ENCODE data around the gene IFIT1. TPM values are rescaled to one million over a fixed set of nuclear protein-coding genes. Genes with fewer than 3 reads are reported as not detected.
A peak's percentile ranks its signal among the peaks of the same experiment; 100 is the strongest.

IFIT1 gene
- total and polyA plus RNA-seq, 2 experiments from 2014 or later: 23.9 to 24.4 TPM

GRCh38 chr10:89425000-89425399, 32.6 kb downstream of the IFIT1 start:
- TF ChIP-seq CTCF (IDR thresholded peaks at IDR 0.05; ENCODE audit: low read depth, low read length): no peak
- H3K9me3 ChIP-seq (ENCODE audit: low read depth): no peaks in the 10 kb centered on the region
- H3K36me3 ChIP-seq: no peaks in the 10 kb centered on the region
- no peak for DNase-seq (ENCODE audit: low read depth in 1 of 2, low spot score in 1 of 2)
- no peaks in the 10 kb centered on the region for H3K27me3 ChIP-seq
- no peak overlapping the region for H3K4me3 ChIP-seq
- no peak overlapping the region for H3K27ac ChIP-seq
- H3K4me1 ChIP-seq (ENCODE audit: low read depth): no peaks in the 10 kb centered on the region

DNA sequence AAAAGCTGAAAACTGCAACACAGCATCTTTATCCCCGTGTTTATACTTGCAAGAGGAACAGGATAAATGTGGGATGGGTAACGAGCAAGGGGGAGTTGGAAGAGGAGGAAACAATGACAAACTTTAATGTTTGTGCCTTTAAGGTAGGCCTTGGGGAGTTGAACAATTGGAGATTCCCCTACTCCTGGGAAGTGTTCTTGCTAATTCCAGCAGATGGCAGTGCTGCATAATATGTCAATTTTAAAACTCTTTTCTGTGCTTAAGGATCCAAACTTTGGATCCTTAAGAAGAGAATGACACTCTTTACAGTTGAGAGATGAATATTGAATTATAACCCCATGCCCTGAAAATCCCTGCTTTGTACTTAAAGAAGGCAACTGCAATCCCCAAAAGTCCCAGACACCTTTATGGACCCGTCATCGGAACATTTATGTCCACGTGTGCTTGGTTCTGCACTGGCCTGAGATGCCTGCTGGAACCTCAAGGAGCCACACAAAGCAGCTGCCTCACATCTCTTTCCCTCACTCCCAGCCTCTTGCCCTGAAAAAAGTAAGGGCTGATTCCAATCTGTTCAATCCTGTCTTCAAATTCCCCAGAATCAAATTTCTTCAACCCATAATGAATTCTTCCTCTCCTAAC, 33.9 kb downstream of the IFIT1 start:
- peak; percentile 67 to 80 for DNase-seq (ENCODE audit: low read depth in 1 of 2, low spot score in 1 of 2)
- Histone ChIP-seq H3K27me3 (no peaks in the 10 kb centered on the region), H3K9me3 (ENCODE audit: low read depth) (no peaks in the 10 kb centered on the region), H3K4me1 (ENCODE audit: low read depth) (peaks cover 1% of the 10 kb centered on the region), H3K27ac (peak overlapping the region; percentile 6), H3K36me3 (no peaks in the 10 kb centered on the region), H3K4me3 (no peak overlapping the region)
- peak; percentile 70 for TF ChIP-seq CTCF (IDR thresholded peaks at IDR 0.05; ENCODE audit: low read depth, low read length)

DNA sequence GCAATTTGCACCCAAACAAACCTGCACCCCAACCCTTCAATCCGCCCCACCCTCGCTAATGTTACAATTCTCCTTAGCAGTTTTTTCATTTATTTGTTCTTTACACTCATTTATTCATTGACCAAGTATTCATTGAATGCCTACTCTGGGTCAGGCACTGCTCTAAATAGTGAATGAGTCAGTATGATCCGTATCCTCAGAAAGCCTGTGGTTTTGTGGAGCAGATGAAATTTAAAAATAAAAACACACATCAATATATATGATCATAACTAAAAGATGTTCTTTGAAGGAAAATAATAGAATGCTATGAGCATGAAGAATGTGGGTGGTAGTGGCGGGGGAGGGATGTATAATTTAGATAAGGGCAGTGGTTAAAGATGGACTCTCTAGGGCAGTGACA, 35.2 kb downstream of the IFIT1 start:
- Histone ChIP-seq H3K27ac (peak overlapping the region; percentile 6), H3K4me3 (no peak overlapping the region), H3K27me3 (no peaks in the 10 kb centered on the region), H3K4me1 (ENCODE audit: low read depth) (peaks cover 12% of the 10 kb centered on the region), H3K9me3 (ENCODE audit: low read depth) (no peaks in the 10 kb centered on the region), H3K36me3 (no peaks in the 10 kb centered on the region)
- peak in 1 of 2 donors; percentile 38 for DNase-seq (ENCODE audit: low read depth in 1 of 2, low spot score in 1 of 2)
- no peak for TF ChIP-seq CTCF (IDR thresholded peaks at IDR 0.05; ENCODE audit: low read depth, low read length)

DNA sequence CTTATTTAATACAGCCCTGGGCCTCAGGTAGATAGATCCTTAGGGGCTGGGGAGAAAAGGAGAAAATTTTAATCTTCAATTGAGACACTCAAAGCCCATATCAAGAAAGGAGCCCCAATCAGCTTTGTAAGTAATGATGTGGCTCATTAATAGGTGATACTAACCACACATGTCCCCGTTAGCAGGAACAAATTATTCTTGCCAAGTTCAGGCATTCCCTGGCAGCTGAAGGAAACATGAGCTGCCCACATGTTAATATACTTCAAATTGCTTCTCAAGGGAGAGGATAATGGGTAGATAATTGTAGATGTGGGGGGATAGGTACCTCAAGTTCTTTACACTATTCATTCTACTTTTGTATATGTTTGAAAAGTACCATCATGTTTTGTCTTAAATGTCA, 36.5 kb downstream of the IFIT1 start:
- no peak for DNase-seq (ENCODE audit: low read depth in 1 of 2, low spot score in 1 of 2)
- no peak for TF ChIP-seq CTCF (IDR thresholded peaks at IDR 0.05; ENCODE audit: low read depth, low read length)

GRCh38 chr10:89431977-89432376, 39.6 kb downstream of the IFIT1 start:
- no peak overlapping the region for H3K4me3 ChIP-seq
- peak; percentile 70 to 81 for DNase-seq (ENCODE audit: low read depth in 1 of 2, low spot score in 1 of 2)
- no peaks in the 10 kb centered on the region for H3K27me3 ChIP-seq
- no peak for TF ChIP-seq CTCF (IDR thresholded peaks at IDR 0.05; ENCODE audit: low read depth, low read length)
- no peaks in the 10 kb centered on the region for H3K9me3 ChIP-seq (ENCODE audit: low read depth)
- peaks cover 12% of the 10 kb centered on the region for H3K4me1 ChIP-seq (ENCODE audit: low read depth)
- no peaks in the 10 kb centered on the region for H3K36me3 ChIP-seq
- peak overlapping the region; percentile 33 for H3K27ac ChIP-seq

More for the DNA sequence above, 36.5 kb downstream of the IFIT1 start:
- no peaks in the 10 kb centered on the region for H3K27me3 ChIP-seq
- H3K9me3 ChIP-seq (ENCODE audit: low read depth): no peaks in the 10 kb centered on the region
- H3K4me3 ChIP-seq: no peak overlapping the region
- H3K27ac ChIP-seq: no peak overlapping the region
- no peaks in the 10 kb centered on the region for H3K36me3 ChIP-seq
- peaks cover 12% of the 10 kb centered on the region for H3K4me1 ChIP-seq (ENCODE audit: low read depth)

All from cardiac muscle cell (in vitro differentiated cells and primary cell).